HG03558 (cell line): ENCODE measurements around the gene KIF5C.

Source experiments
- ATAC-seq: cut with Tn5 transposase; IDR thresholded peaks from one replicate; pipeline ENCODE4 v1.9.1; 2021; ENCODE audit warnings: moderate number of reproducible peaks; ENCODE audit not compliant: unreplicated experiment; ENCODE audit errors: extremely low read depth

The KIF5C gene

GRCh38 chr2:148885988-148886387 lies 11.0 kb downstream of the KIF5C start:
- no peak for ATAC-seq

GRCh38 chr2:148887350-148888002 lies 12.4 kb downstream of the KIF5C start:
- ATAC-seq, result no peak

- no peak for ATAC-seq
These were observed 13.0 kb downstream of the KIF5C start for GRCh38 chr2:148888003-148888501.

- no peak for ATAC-seq
These were observed 14.0 kb downstream of the KIF5C start for GRCh38 chr2:148888986-148889385.

GRCh38 chr2:148893906-148894305 lies 18.9 kb downstream of the KIF5C start:
- no peak for ATAC-seq

GRCh38 chr2:148896136-148896535 lies 21.1 kb downstream of the KIF5C start:
- ATAC-seq, result no peak

GRCh38 chr2:148899638-148900318 lies 24.8 kb downstream of the KIF5C start:
- ATAC-seq, result no peak

- ATAC-seq, result no peak
These were observed 25.4 kb downstream of the KIF5C start for GRCh38 chr2:148900350-148900837.

GRCh38 chr2:148901142-148901541 lies 26.1 kb downstream of the KIF5C start:
- ATAC-seq, result no peak

- ATAC-seq, result no peak
These were observed 27.8 kb downstream of the KIF5C start for GRCh38 chr2:148902798-148903197.

GRCh38 chr2:148903294-148903693 lies 28.3 kb downstream of the KIF5C start:
- no peak for ATAC-seq

GRCh38 chr2:148903979-148904378 lies 29.0 kb downstream of the KIF5C start:
- ATAC-seq, result no peak

GRCh38 chr2:148906124-148906523 lies 31.1 kb downstream of the KIF5C start:
- ATAC-seq, result no peak

GRCh38 chr2:148907085-148907785 lies 32.2 kb downstream of the KIF5C start:
- ATAC-seq, result no peak

- ATAC-seq, result no peak
These were observed 34.1 kb downstream of the KIF5C start for GRCh38 chr2:148909114-148909513.

- no peak for ATAC-seq
These were observed 38.0 kb downstream of the KIF5C start for GRCh38 chr2:148913061-148913460.

- ATAC-seq, result no peak
These were observed 38.5 kb downstream of the KIF5C start for GRCh38 chr2:148913492-148913891.

- no peak for ATAC-seq
These were observed 39.4 kb downstream of the KIF5C start for GRCh38 chr2:148914463-148914862.

GRCh38 chr2:148917431-148917830 lies 42.4 kb downstream of the KIF5C start:
- no peak for ATAC-seq

- no peak for ATAC-seq
These were observed 43.5 kb downstream of the KIF5C start for GRCh38 chr2:148918554-148918953.

- no peak for ATAC-seq
These were observed 45.5 kb downstream of the KIF5C start for GRCh38 chr2:148920559-148920958.
